HFF-Myc (cell line): ENCODE measurements around the gene RMDN3.
A peak's percentile ranks its signal among the peaks of the same experiment; 100 is the strongest.

Experiments
- DNase-seq: peaks from one replicate; pipeline ENCODE4 v3.0.0-alpha.2; 2011; ENCODE audit warnings: low read depth; ENCODE audit errors: extremely low read depth
- H3K4me3 ChIP-seq: replicated peaks from 2 replicates; pipeline ENCODE4 v1.5.1; 2011; ENCODE audit warnings: low read depth, mild to moderate bottlenecking, control low read depth, low read length
- CTCF ChIP-seq: IDR thresholded peaks from 2 replicates; pipeline ENCODE4 v1.5.1; 2012; ENCODE audit warnings: mild to moderate bottlenecking, low read depth, low read length, control low read depth; ENCODE audit errors: missing control alignments

Gene RMDN3

GRCh38 chr15:40743921-40744814 is 10.9 kb downstream of the RMDN3 start:
- no peak overlapping the region for H3K4me3 ChIP-seq
- TF ChIP-seq CTCF: no peak
- DNase-seq: peak; percentile 44

GRCh38 chr15:40743485-40743901 is 11.6 kb downstream of the RMDN3 start:
- no peak for DNase-seq

GRCh38 chr15:40739854-40740253 is 15.2 kb downstream of the RMDN3 start:
- no peak overlapping the region for H3K4me3 ChIP-seq
- no peak for DNase-seq
- no peak for TF ChIP-seq CTCF

More at GRCh38 chr15:40743485-40743901, 11.6 kb downstream of the RMDN3 start:
- H3K4me3 ChIP-seq: no peak overlapping the region
- TF ChIP-seq CTCF: no peak

GRCh38 chr15:40739047-40739446 is 16.0 kb downstream of the RMDN3 start:
- H3K4me3 ChIP-seq: no peak overlapping the region
- TF ChIP-seq CTCF: no peak
- DNase-seq: no peak

- no peak overlapping the region for H3K4me3 ChIP-seq
- no peak for TF ChIP-seq CTCF
- no peak for DNase-seq
Measured at GRCh38 chr15:40737048-40737447, 18.0 kb downstream of the RMDN3 start.

- DNase-seq: no peak
- TF ChIP-seq CTCF: no peak
- no peak overlapping the region for H3K4me3 ChIP-seq
Measured at GRCh38 chr15:40736575-40736974, 18.5 kb downstream of the RMDN3 start.
